Liver (tissue), 3 donors: ENCODE data around the gene CRK.

Experiments
- EGR1 ChIP-seq, 2 donors: IDR thresholded peaks; 2 replicates each; pipeline ENCODE4 v1.6.1; 2016 to 2018; ENCODE audit warnings: antibody characterized with exemption in 2 of 2, low read depth in 2 of 2
- GABPA ChIP-seq, 2 donors: IDR thresholded peaks in 1 of 2; conservative IDR thresholded peaks in 1 of 2; 2 replicates each; pipeline ENCODE4 v1.6.1; 2016; ENCODE audit warnings: antibody characterized with exemption in 2 of 2, mild to moderate bottlenecking in 1 of 2, moderate library complexity in 1 of 2
- JUND ChIP-seq, 2 donors: IDR thresholded peaks; 2 replicates each; pipeline ENCODE4 v1.6.1; 2016; ENCODE audit warnings: antibody characterized with exemption in 2 of 2
- NR2F2 ChIP-seq: IDR thresholded peaks from 2 replicates; pipeline ENCODE4 v1.6.1; 2016; ENCODE audit warnings: antibody characterized with exemption
- RAD21 ChIP-seq, 2 donors: IDR thresholded peaks; 2 replicates each; pipeline ENCODE4 v1.6.1; 2016; ENCODE audit warnings: antibody characterized with exemption in 2 of 2, mild to moderate bottlenecking in 2 of 2
- RXRA ChIP-seq, 2 donors: IDR thresholded peaks; 2 replicates each; pipeline ENCODE4 v1.6.1; 2017 to 2018; ENCODE audit warnings: antibody characterized with exemption in 2 of 2, mild to moderate bottlenecking in 1 of 2
- SP1 ChIP-seq: IDR thresholded peaks from 2 replicates; pipeline ENCODE4 v1.6.1; 2018; ENCODE audit warnings: antibody characterized with exemption, mild to moderate bottlenecking
- TAF1 ChIP-seq: conservative IDR thresholded peaks from 2 replicates; pipeline ENCODE4 v1.6.1; 2016; ENCODE audit warnings: antibody characterized with exemption, mild to moderate bottlenecking
- YY1 ChIP-seq: IDR thresholded peaks from 2 replicates; pipeline ENCODE4 v1.6.1; 2016; ENCODE audit warnings: antibody characterized with exemption, mild to moderate bottlenecking
- TF ChIP-seq, protein P1 (sequence below): fragments of 150-350 bp; IDR thresholded peaks from 2 replicates; pipeline ENCODE4 v1.5.1; 2017; ENCODE audit warnings: improper control_type of control experiment, low read depth, low read length; ENCODE audit not compliant: missing input control
- TF ChIP-seq, protein P2 (sequence below): IDR thresholded peaks from 2 replicates; pipeline ENCODE4 v1.6.1; 2016; ENCODE audit warnings: antibody characterized with exemption
- donor health status: healthy.
- donor health status: healthy.

DNA sequence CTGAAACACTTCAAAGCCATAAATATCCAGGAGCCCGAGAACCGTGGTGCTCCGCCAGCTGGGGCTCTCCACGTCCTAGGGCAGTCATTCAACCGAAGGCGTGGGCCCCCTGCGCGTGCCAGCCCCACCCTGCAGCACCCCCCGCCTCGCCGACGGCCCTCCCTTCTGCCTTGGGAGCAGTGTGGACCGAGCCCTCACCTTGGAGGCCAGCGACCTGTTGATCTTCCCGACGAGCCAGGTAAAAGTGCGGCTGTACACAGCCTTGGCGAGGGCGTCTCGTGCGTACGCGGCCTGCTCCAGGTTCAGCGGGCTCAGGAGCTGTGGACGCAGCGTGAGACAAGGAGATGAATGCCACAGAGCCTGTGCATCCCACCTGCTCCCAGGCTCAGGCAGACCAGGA lies 22.4 kb upstream of the CRK start:
- TF ChIP-seq RAD21 (IDR thresholded peaks at IDR 0.05): no peak
- no peak for TF ChIP-seq JUND (IDR thresholded peaks at IDR 0.05)
- TF ChIP-seq, protein P1, sequence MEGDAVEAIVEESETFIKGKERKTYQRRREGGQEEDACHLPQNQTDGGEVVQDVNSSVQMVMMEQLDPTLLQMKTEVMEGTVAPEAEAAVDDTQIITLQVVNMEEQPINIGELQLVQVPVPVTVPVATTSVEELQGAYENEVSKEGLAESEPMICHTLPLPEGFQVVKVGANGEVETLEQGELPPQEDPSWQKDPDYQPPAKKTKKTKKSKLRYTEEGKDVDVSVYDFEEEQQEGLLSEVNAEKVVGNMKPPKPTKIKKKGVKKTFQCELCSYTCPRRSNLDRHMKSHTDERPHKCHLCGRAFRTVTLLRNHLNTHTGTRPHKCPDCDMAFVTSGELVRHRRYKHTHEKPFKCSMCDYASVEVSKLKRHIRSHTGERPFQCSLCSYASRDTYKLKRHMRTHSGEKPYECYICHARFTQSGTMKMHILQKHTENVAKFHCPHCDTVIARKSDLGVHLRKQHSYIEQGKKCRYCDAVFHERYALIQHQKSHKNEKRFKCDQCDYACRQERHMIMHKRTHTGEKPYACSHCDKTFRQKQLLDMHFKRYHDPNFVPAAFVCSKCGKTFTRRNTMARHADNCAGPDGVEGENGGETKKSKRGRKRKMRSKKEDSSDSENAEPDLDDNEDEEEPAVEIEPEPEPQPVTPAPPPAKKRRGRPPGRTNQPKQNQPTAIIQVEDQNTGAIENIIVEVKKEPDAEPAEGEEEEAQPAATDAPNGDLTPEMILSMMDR: no peak
- no peak for TF ChIP-seq GABPA (IDR thresholded peaks at IDR 0.05 in 1 of 2, conservative IDR thresholded peaks at IDR 0.05 in 1 of 2)
- TF ChIP-seq TAF1: no peak
- no peak for TF ChIP-seq RXRA (IDR thresholded peaks at IDR 0.05)
- TF ChIP-seq, protein P2, sequence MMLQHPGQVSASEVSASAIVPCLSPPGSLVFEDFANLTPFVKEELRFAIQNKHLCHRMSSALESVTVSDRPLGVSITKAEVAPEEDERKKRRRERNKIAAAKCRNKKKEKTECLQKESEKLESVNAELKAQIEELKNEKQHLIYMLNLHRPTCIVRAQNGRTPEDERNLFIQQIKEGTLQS: no peak
- TF ChIP-seq NR2F2: no peak
- TF ChIP-seq YY1: no peak
- no peak for TF ChIP-seq EGR1 (IDR thresholded peaks at IDR 0.05; ENCODE audit: low read depth in 2 of 2)
- TF ChIP-seq SP1: no peak
